Suppressor macrophage (primary cell): ENCODE data around the gene TRIM58.

Source experiments
- DNase-seq, 4 experiments: peaks; one replicate each; pipeline ENCODE4 v3.0.0-alpha.2; 2020 to 2022
- total RNA-seq, 17 experiments: gene quantifications; one replicate each; lab custom pipeline; 2026; ENCODE audit warnings: mixed read lengths in 6 of 17, inconsistent platforms in 3 of 17; lab: John Stamatoyannopoulos, UW

Gene TRIM58
- 1.0 to 16.1 (median 3.4) reads per million in 17 experiments for total RNA-seq

- DNase-seq = peak; percentile 18 to 78 (median 60)
Observed at GRCh38 chr1:247857069-247857984, at the start of gene TRIM58. TSS of gene TRIM58 (plus strand) at chr1:247857187. CDS start at chr1:247857247, 60 bp downstream.

GRCh38 chr1:247812637-247813036 lies 44.4 kb upstream of the TRIM58 start:
- no peak for DNase-seq

- DNase-seq = no peak
Observed at GRCh38 chr1:247822060-247822459, 34.9 kb upstream of the TRIM58 start.

GRCh38 chr1:247824023-247824422 lies 33.0 kb upstream of the TRIM58 start, which contains the start of gene OR14A16:
TSS of gene OR14A16 (minus strand) at chr1:247824119. CDS start at chr1:247815729, 8,390 bp downstream.
- no peak for DNase-seq

GRCh38 chr1:247825362-247825761 lies 31.6 kb upstream of the TRIM58 start:
- peak in 3 of 4 experiments; percentile 4 to 19 (median 7) for DNase-seq

- no peak for DNase-seq
Observed at GRCh38 chr1:247829656-247830055, 27.3 kb upstream of the TRIM58 start.

GRCh38 chr1:247833601-247834000 lies 23.4 kb upstream of the TRIM58 start:
- no peak for DNase-seq

GRCh38 chr1:247840818-247841217 lies 16.2 kb upstream of the TRIM58 start:
- DNase-seq = peak in 2 of 4 experiments; percentile 24 to 41

GRCh38 chr1:247841796-247842195 lies 15.2 kb upstream of the TRIM58 start, which contains the start of gene OR11L1:
TSS of gene OR11L1 (minus strand) at chr1:247841896. CDS start at chr1:247841896, 0 bp downstream.
- no peak for DNase-seq

- no peak for DNase-seq
Observed at GRCh38 chr1:247843411-247843810, 13.6 kb upstream of the TRIM58 start.

GRCh38 chr1:247845011-247845692 lies 11.8 kb upstream of the TRIM58 start:
- DNase-seq = no peak

GRCh38 chr1:247845693-247846017 lies 11.3 kb upstream of the TRIM58 start:
- DNase-seq = no peak

- no peak for DNase-seq
Observed at GRCh38 chr1:247848346-247848745, 8.6 kb upstream of the TRIM58 start.

GRCh38 chr1:247849616-247850015 lies 7.4 kb upstream of the TRIM58 start:
- DNase-seq = no peak

GRCh38 chr1:247854899-247855545 lies 2.0 kb upstream of the TRIM58 start:
- DNase-seq = no peak

- DNase-seq = no peak
Observed at GRCh38 chr1:247855911-247856310, 1.1 kb upstream of the TRIM58 start.

GRCh38 chr1:247857985-247858619 lies 1.1 kb downstream of the TRIM58 start:
- DNase-seq = no peak

- DNase-seq = no peak
Observed at GRCh38 chr1:247862756-247863155, 5.8 kb downstream of the TRIM58 start.

GRCh38 chr1:247864644-247865043 lies 7.7 kb downstream of the TRIM58 start:
- no peak for DNase-seq

GRCh38 chr1:247865416-247865815 lies 8.4 kb downstream of the TRIM58 start:
- no peak for DNase-seq

GRCh38 chr1:247883346-247883745 lies 26.4 kb downstream of the TRIM58 start:
- no peak for DNase-seq

- peak in 3 of 4 experiments; percentile 35 to 51 (median 39) for DNase-seq
Observed at GRCh38 chr1:247884797-247885413, 27.9 kb downstream of the TRIM58 start.
